A549 (cell line): ENCODE data around the gene EP300. TPM values are rescaled to one million over a fixed set of nuclear protein-coding genes. Genes with fewer than 3 reads are reported as not detected.

Experiments
- ATAC-seq, 2 experiments: fragments of 200-7000 bp in 1 of 2; fragments of >200 bp in 1 of 2; cut with Nextera tagmentation in 1 of 2; cut with Tn5 transposase in 1 of 2; 3 replicates each; pipeline versions ENCODE4 v1.8.0 to v1.9.1; 2018 to 2020; ENCODE audit warnings: mild to moderate bottlenecking in 1 of 2, moderate library complexity in 1 of 2
- CTCF ChIA-PET: fragments of 300-600 bp; sonication (Branson Sonifier 250); formaldehyde crosslinking; extraction: SDS; loops from one replicate; lab custom pipeline; 2021; ENCODE audit warnings: antibody characterized with exemption, inconsistent platforms; lab: Yijun Ruan, JAX
- POLR2A ChIA-PET: fragments of 350-600 bp; formaldehyde crosslinking; extraction: SDS; loops from one replicate; lab custom pipeline; 2021; ENCODE audit warnings: antibody characterized with exemption, inconsistent platforms; lab: Yijun Ruan, JAX
- DNase-seq, 2 experiments: peaks; one replicate each; pipeline versions ENCODE4 v3.0.0 to v3.0.0-alpha.2; 2011 to 2016; ENCODE audit warnings: low read depth in 1 of 2, low spot score in 1 of 2
- FAIRE-seq: peaks from 2 replicates; lab custom pipeline; 2011; peaks lifted over from hg19 to GRCh38; lab: Jason Lieb, UNC
- H3K27ac ChIP-seq, 2 experiments: fragments of >200 bp; sonication (Bioruptor Twin); formaldehyde crosslinking; 3 replicates each; pipeline ENCODE4 v1.5.1; 2016 to 2017
- H3K4me1 ChIP-seq: fragments of >200 bp; sonication (Bioruptor Twin); formaldehyde crosslinking; 3 replicates; pipeline ENCODE4 v1.6.1; 2016
- H3K4me2 ChIP-seq: fragments of >200 bp; sonication (Bioruptor Twin); formaldehyde crosslinking; 3 replicates; pipeline ENCODE4 v1.6.1; 2016
- H3K4me3 ChIP-seq: fragments of >200 bp; sonication (Bioruptor Twin); formaldehyde crosslinking; 3 replicates; pipeline ENCODE4 v1.5.1; 2016
- H3K9me3 ChIP-seq: fragments of >200 bp; sonication (Bioruptor Twin); formaldehyde crosslinking; 3 replicates; pipeline ENCODE4 v1.6.1; 2016
- BCL3 ChIP-seq: fragments of >200 bp; sonication (Bioruptor Twin); formaldehyde crosslinking; IDR thresholded peaks from 3 replicates; pipeline ENCODE4 v1.6.1; 2016
- CTCF ChIP-seq: fragments of >200 bp; sonication (Bioruptor Twin); formaldehyde crosslinking; IDR thresholded peaks from 3 replicates; pipeline ENCODE4 v1.5.1; 2016
- EHF ChIP-seq: fragments of 250-450 bp; sonication (Bioruptor Pico); IDR thresholded peaks from 2 replicates; pipeline ENCODE4 v1.5.0; 2020; ENCODE audit warnings: mild to moderate bottlenecking
- ELK1 ChIP-seq: fragments of 150-350 bp; IDR thresholded peaks from 2 replicates; pipeline ENCODE4 v1.6.1; 2014; ENCODE audit warnings: low read depth, mild to moderate bottlenecking, low read length
- FOSL2 ChIP-seq, 2 experiments: fragments of 450-650 bp in 1 of 2; fragments of >200 bp in 1 of 2; sonication (Bioruptor Twin) in 1 of 2; formaldehyde crosslinking; IDR thresholded peaks; 2 replicates each; pipeline versions ENCODE4 v1.5.0 to v1.6.1; 2016 to 2020; ENCODE audit warnings: mild to moderate bottlenecking in 1 of 2, moderate library complexity in 1 of 2
- FOXS1 ChIP-seq: fragments of 250-450 bp; sonication (Bioruptor Pico); IDR thresholded peaks from 2 replicates; pipeline ENCODE4 v1.5.0; 2020; ENCODE audit warnings: mild to moderate bottlenecking, moderate library complexity
- GATA3 ChIP-seq: IDR thresholded peaks from 2 replicates; pipeline ENCODE4 v1.6.1; 2012; ENCODE audit warnings: borderline replicate concordance
- HES2 ChIP-seq: fragments of >200 bp; sonication (Bioruptor Twin); formaldehyde crosslinking; IDR thresholded peaks from 2 replicates; pipeline ENCODE4 v1.6.1; 2016
- HEYL ChIP-seq: fragments of 250-450 bp; sonication (Bioruptor Pico); IDR thresholded peaks from 2 replicates; pipeline ENCODE4 v1.8.0; 2021; ENCODE audit warnings: mild to moderate bottlenecking, moderate library complexity
- HOXB13 ChIP-seq: fragments of 250-450 bp; sonication (Bioruptor Pico); IDR thresholded peaks from 2 replicates; pipeline ENCODE4 v1.5.0; 2020; ENCODE audit warnings: low read depth, mild to moderate bottlenecking, moderate library complexity
- KDM1A ChIP-seq: fragments of 200-600 bp; sonication (generic); IDR thresholded peaks from 2 replicates; pipeline ENCODE4 v1.6.1; 2016; ENCODE audit warnings: low read depth, mild to moderate bottlenecking
- KDM5A ChIP-seq: fragments of 200-600 bp; sonication (generic); IDR thresholded peaks from 2 replicates; pipeline ENCODE4 v1.6.1; 2016; ENCODE audit warnings: antibody characterized with exemption, mild to moderate bottlenecking
- MAFK ChIP-seq: fragments of 450-650 bp; IDR thresholded peaks from 2 replicates; pipeline ENCODE4 v1.6.1; 2014; ENCODE audit not compliant: partially characterized antibody
- NFE2L2 ChIP-seq: fragments of 150-350 bp; conservative IDR thresholded peaks from 2 replicates; pipeline ENCODE4 v1.6.1; 2014; ENCODE audit warnings: low read length
- NR3C1 ChIP-seq: fragments of >200 bp; sonication (Bioruptor Twin); formaldehyde crosslinking; IDR thresholded peaks from 3 replicates; pipeline ENCODE4 v1.6.1; 2017
- PHF8 ChIP-seq: fragments of 200-600 bp; sonication (generic); IDR thresholded peaks from 2 replicates; pipeline ENCODE4 v1.6.1; 2016; ENCODE audit warnings: low read depth, mild to moderate bottlenecking, antibody characterized with exemption, moderate library complexity, borderline replicate concordance
- POLR2AphosphoS2 ChIP-seq: conservative IDR thresholded peaks from 2 replicates; pipeline ENCODE4 v1.6.1; 2012; ENCODE audit warnings: low read length, improper control_type of control experiment, inconsistent platforms
- RAD21 ChIP-seq, 2 experiments: fragments of >200 bp in 1 of 2; sonication (Bioruptor Twin) in 1 of 2; formaldehyde crosslinking in 1 of 2; IDR thresholded peaks in 1 of 2; conservative IDR thresholded peaks in 1 of 2; 2 replicates in 1 of 2; 3 replicates in 1 of 2; pipeline ENCODE4 v1.6.1; 2012 to 2018; ENCODE audit warnings: inconsistent platforms in 1 of 2
- RARB ChIP-seq: fragments of 250-450 bp; sonication (Bioruptor Pico); IDR thresholded peaks from 2 replicates; pipeline ENCODE4 v1.8.0; 2021; ENCODE audit warnings: mild to moderate bottlenecking, moderate library complexity
- RCOR1 ChIP-seq: fragments of 150-350 bp; IDR thresholded peaks from 2 replicates; pipeline ENCODE4 v1.6.1; 2014; ENCODE audit warnings: antibody characterized with exemption, low read length, low read depth
- RNF2 ChIP-seq: fragments of 200-600 bp; sonication (generic); IDR thresholded peaks from 2 replicates; pipeline ENCODE4 v1.6.1; 2016; ENCODE audit warnings: low read depth, mild to moderate bottlenecking, antibody characterized with exemption, moderate library complexity, borderline replicate concordance
- SREBF2 ChIP-seq: fragments of 450-650 bp; IDR thresholded peaks from 2 replicates; pipeline ENCODE4 v1.6.1; 2014; ENCODE audit warnings: mild to moderate bottlenecking, moderate library complexity
- TFCP2L1 ChIP-seq: fragments of 250-450 bp; sonication (Bioruptor Pico); IDR thresholded peaks from 2 replicates; pipeline ENCODE4 v1.5.0; 2021; ENCODE audit warnings: mild to moderate bottlenecking
- TP53 ChIP-seq: fragments of 250-450 bp; sonication (Bioruptor Pico); IDR thresholded peaks from 2 replicates; pipeline ENCODE4 v1.5.0; 2021; ENCODE audit warnings: mild to moderate bottlenecking, moderate library complexity
- ZSCAN20 ChIP-seq: fragments of 250-450 bp; sonication (Bioruptor Pico); IDR thresholded peaks from 2 replicates; pipeline ENCODE4 v1.8.0; 2022; ENCODE audit warnings: mild to moderate bottlenecking, moderate library complexity
- WGBS: methylation state at CpG from one replicate; pipeline ENCODE4 v1.1.6; 2017; ENCODE audit errors: missing lambda C conversion rate; 5-methylcytosine and 5-hydroxymethylcytosine counted together
- polyA plus RNA-seq, 4 experiments: library from polyadenylated mRNA; depleted of rRNA in 3 of 4; stranded (reverse); fragments of >200 nt; fragmentation: RNase III in 1 of 4; extraction: RNeasy Plus Mini Kit Qiagen cat#74134 plus additional on column Dnase treatment in 1 of 4; gene quantifications; 2 replicates in 3 of 4; 3 replicates in 1 of 4; pipeline ENCODE4 v1.2.3, GENCODE V29; 2011 to 2017

The EP300 gene
- polyA plus RNA-seq, 2 of the 4 experiments (the other 2 are of a cell fraction): 15.5 to 18.2 TPM

GRCh38 chr22:41157083-41157482 lies 64.7 kb downstream of the EP300 start (continued):
- no peak for TF ChIP-seq HES2

- CTCF ChIA-PET: no interaction called here
- ATAC-seq: no peak
These were observed 76.8 kb downstream of the EP300 start for GRCh38 chr22:41169157-41169556.

GRCh38 chr22:41171996-41172395 lies 79.6 kb downstream of the EP300 start:
- no peak overlapping the region for H3K4me3 ChIP-seq
- H3K4me2 ChIP-seq: no peak overlapping the region
- WGBS: 84% methylated on average over 3 of the region's 3 CpGs
- TF ChIP-seq RCOR1 (no peak), FOSL2 (IDR thresholded peaks at IDR 0.05) (no peak), FOSL2 (CRISPR knock-in tag; IDR thresholded peaks at IDR 0.05) (no peak), BCL3 (no peak), HEYL (no peak), EHF (no peak)
- TF ChIP-seq, all 56 proteins: peak for 0
- ChIA-PET CTCF (interaction anchor here (1.5 kb wide), 1 partner anchor 346 kb away, joined by 5 read pairs; no protein-coding TSS in a partner anchor), POLR2A (no interaction called here)
- H3K27ac ChIP-seq: no peak overlapping the region
- H3K4me1 ChIP-seq: no peaks in the 10 kb centered on the region
- DNase-seq (no peak), ATAC-seq (no peak), FAIRE-seq (no peak)
- no peaks in the 10 kb centered on the region for H3K9me3 ChIP-seq

More at GRCh38 chr22:41169157-41169556, 76.8 kb downstream of the EP300 start:
- H3K4me3 ChIP-seq: no peak overlapping the region
- no peaks in the 10 kb centered on the region for H3K9me3 ChIP-seq
- no peak for TF ChIP-seq KDM1A
- no peak for TF ChIP-seq RAD21 (conservative IDR thresholded peaks at IDR 0.05 in 1 of 2, IDR thresholded peaks at IDR 0.05 in 1 of 2)
- TF ChIP-seq EHF: no peak
- TF ChIP-seq ELK1: no peak
- no peak for TF ChIP-seq FOXS1 (CRISPR knock-in tag)
- no peak for TF ChIP-seq HOXB13 (CRISPR knock-in tag)
- no peak for TF ChIP-seq HEYL
- no peak for TF ChIP-seq ZSCAN20
- TF ChIP-seq PHF8: no peak
- no peak for TF ChIP-seq KDM5A
- TF ChIP-seq NFE2L2: no peak
- no peak for TF ChIP-seq RCOR1
- no peak for TF ChIP-seq GATA3
- 89% methylated on average over 8 of the region's 8 CpGs for WGBS
- no peak for FAIRE-seq
- POLR2A ChIA-PET: no interaction called here
- no peaks in the 10 kb centered on the region for H3K4me1 ChIP-seq
- no peak overlapping the region for H3K27ac ChIP-seq
- H3K4me2 ChIP-seq: no peak overlapping the region
- no peak for DNase-seq

- ChIA-PET POLR2A (no interaction called here), CTCF (no interaction called here)
- Histone ChIP-seq H3K4me3 (no peak overlapping the region), H3K4me1 (no peaks in the 10 kb centered on the region), H3K9me3 (no peaks in the 10 kb centered on the region), H3K4me2 (no peak overlapping the region), H3K27ac (no peak overlapping the region)
- ATAC-seq: no peak
- FAIRE-seq: no peak
- no peak for TF ChIP-seq RARB (CRISPR knock-in tag)
- no peak for TF ChIP-seq TP53 (CRISPR knock-in tag)
- no peak for TF ChIP-seq SREBF2
- TF ChIP-seq TFCP2L1 (CRISPR knock-in tag): no peak
- TF ChIP-seq NR3C1: no peak
- no peak for TF ChIP-seq FOSL2 (IDR thresholded peaks at IDR 0.05)
- no peak for TF ChIP-seq FOSL2 (CRISPR knock-in tag; IDR thresholded peaks at IDR 0.05)
- TF ChIP-seq POLR2AphosphoS2: no peak
- TF ChIP-seq CTCF: no peak
- TF ChIP-seq RNF2: no peak
- TF ChIP-seq MAFK: no peak
- DNase-seq: no peak
- WGBS: 89% methylated on average over 2 of the region's 2 CpGs
These were observed 83.2 kb downstream of the EP300 start for GRCh38 chr22:41175546-41175945.
